ENCODE results near the gene ACTL8.

DNA sequence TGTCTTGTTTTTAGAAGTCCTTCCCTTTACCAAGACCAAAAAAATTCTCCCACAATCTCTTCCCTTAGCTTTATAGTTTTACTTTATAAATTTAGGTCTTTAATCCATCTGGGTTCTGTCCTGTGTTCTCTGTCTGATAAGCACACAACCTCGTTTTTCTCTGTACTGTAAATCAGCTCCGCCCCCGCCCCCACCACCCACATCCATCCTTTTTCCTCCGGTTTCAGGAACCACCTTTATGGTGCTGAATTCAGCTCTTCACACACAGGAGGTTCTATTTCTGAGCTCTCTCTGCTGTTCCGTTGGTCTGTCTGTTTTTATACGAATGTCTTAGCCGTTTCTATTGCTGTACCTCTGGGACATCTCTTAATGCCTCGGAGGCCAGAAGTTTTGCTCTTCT lies 44.5 kb downstream of the ACTL8 start:
- TF ChIP-seq SUZ12 (IDR thresholded peaks at IDR 0.05; ENCODE audit: extremely low read depth, insufficient read depth, insufficient read length) (no peak), YY1 (IDR thresholded peaks at IDR 0.05; ENCODE audit: insufficient read depth, insufficient read length) (no peak), ZNF274 (IDR thresholded peaks at IDR 0.05; ENCODE audit: low read depth, low read length) (no peak)

All from NT2/D1 (cell line).